Measurements from ENCODE around the gene MRGPRX3.
"Not testable (repeated sequence)": the region's sequence is repeated elsewhere in the genome, so short reads cannot be mapped to it uniquely, and the experiment has no call there.

The MRGPRX3 gene

GRCh38 chr11:18132341-18132740 is at the start of gene MRGPRX3:
Gene MRGPRX3, plus strand, starts transcription at chr11:18132571. Its CDS starts 4,632 bp downstream, at chr11:18137203.
- no peak for DNase-seq

- DNase-seq, result no peak
Observed at GRCh38 chr11:18088366-18088765, 44.0 kb upstream of the MRGPRX3 start.

- DNase-seq, result no peak
Observed at GRCh38 chr11:18088966-18089365, 43.4 kb upstream of the MRGPRX3 start.

GRCh38 chr11:18091731-18092130 is 40.6 kb upstream of the MRGPRX3 start:
- DNase-seq, result no peak

GRCh38 chr11:18093959-18094358 is 38.4 kb upstream of the MRGPRX3 start:
- DNase-seq, result no peak

GRCh38 chr11:18100926-18101656 is 31.3 kb upstream of the MRGPRX3 start:
- DNase-seq, result no peak

- DNase-seq, result no peak
Observed at GRCh38 chr11:18105086-18105801, 27.1 kb upstream of the MRGPRX3 start.

GRCh38 chr11:18105802-18106574 is 26.4 kb upstream of the MRGPRX3 start, which contains the start of gene SAAL1:
Gene SAAL1, minus strand, starts transcription at chr11:18106082. Its CDS starts 41 bp downstream, at chr11:18106041.
- DNase-seq, result peak; percentile 92

- DNase-seq, result no peak
Observed at GRCh38 chr11:18106688-18107087, 25.7 kb upstream of the MRGPRX3 start.

GRCh38 chr11:18108254-18108653 is 24.1 kb upstream of the MRGPRX3 start:
- no peak for DNase-seq

- DNase-seq, result no peak
Observed at GRCh38 chr11:18111005-18111404, 21.4 kb upstream of the MRGPRX3 start.

- DNase-seq, result peak; percentile 64
Observed at GRCh38 chr11:18115360-18116127, 16.8 kb upstream of the MRGPRX3 start.

- DNase-seq, result not testable (repeated sequence)
Observed at GRCh38 chr11:18121331-18121828, 11.0 kb upstream of the MRGPRX3 start.

- DNase-seq, result not testable (repeated sequence)
Observed at GRCh38 chr11:18131115-18131514, 1.3 kb upstream of the MRGPRX3 start.

- DNase-seq, result no peak
Observed at GRCh38 chr11:18135308-18135707, 2.9 kb downstream of the MRGPRX3 start.

GRCh38 chr11:18137186-18137800 is 4.9 kb downstream of the MRGPRX3 start:
- no peak for DNase-seq

- no peak for DNase-seq
Observed at GRCh38 chr11:18140145-18140544, 7.8 kb downstream of the MRGPRX3 start.

GRCh38 chr11:18144243-18144642 is 11.9 kb downstream of the MRGPRX3 start:
- DNase-seq, result no peak

- no peak for DNase-seq
Observed at GRCh38 chr11:18145025-18145424, 12.7 kb downstream of the MRGPRX3 start.

- DNase-seq, result no peak
Observed at GRCh38 chr11:18145837-18146236, 13.5 kb downstream of the MRGPRX3 start.

- no peak for DNase-seq
Observed at GRCh38 chr11:18151581-18151980, 19.2 kb downstream of the MRGPRX3 start.

GRCh38 chr11:18168372-18168771 is 36.0 kb downstream of the MRGPRX3 start:
- DNase-seq, result no peak
